OCI-LY3 (cell line): ENCODE measurements around the gene CEP55.

Experiments used
- CTCF ChIP-seq: fragments of 200-600, 300-600 bp; sonication (generic); IDR thresholded peaks from 2 replicates; pipeline ENCODE4 v1.5.1; 2014; ENCODE audit warnings: antibody characterized with exemption, low read length, low read depth
- EZH2phosphoT487 ChIP-seq: fragments of 200-600 bp; shearing (Covaris generic); IDR thresholded peaks from 2 replicates; pipeline ENCODE4 v1.6.1; 2018; ENCODE audit warnings: antibody characterized with exemption, mixed run types, low read depth

- TF ChIP-seq CTCF (no peak), EZH2phosphoT487 (no peak)
These were observed 22.1 kb downstream of the CEP55 start for GRCh38 chr10:93518531-93518930.
